ENCODE measurements around the gene UNC80.

Gene UNC80

GRCh38 chr2:209809256-209809655 is 37.6 kb downstream of the UNC80 start:
- DNase-seq (ENCODE audit: low read depth in 2 of 3, low spot score in 1 of 3): no peak

- DNase-seq (ENCODE audit: low read depth in 2 of 3, low spot score in 1 of 3): no peak
Measured at GRCh38 chr2:209817844-209818271, 46.2 kb downstream of the UNC80 start.

- DNase-seq (ENCODE audit: low read depth in 2 of 3, low spot score in 1 of 3): no peak
Measured at GRCh38 chr2:209818939-209819338, 47.3 kb downstream of the UNC80 start.

- DNase-seq (ENCODE audit: low read depth in 2 of 3, low spot score in 1 of 3): no peak
Measured at GRCh38 chr2:209821806-209822205, 50.2 kb downstream of the UNC80 start.

- no peak for DNase-seq (ENCODE audit: low read depth in 2 of 3, low spot score in 1 of 3)
Measured at GRCh38 chr2:209823484-209823883, 51.9 kb downstream of the UNC80 start.

GRCh38 chr2:209824391-209824790 is 52.8 kb downstream of the UNC80 start:
- DNase-seq (ENCODE audit: low read depth in 2 of 3, low spot score in 1 of 3): no peak

- no peak for DNase-seq (ENCODE audit: low read depth in 2 of 3, low spot score in 1 of 3)
Measured at GRCh38 chr2:209830722-209831465, 59.3 kb downstream of the UNC80 start.

- no peak for DNase-seq (ENCODE audit: low read depth in 2 of 3, low spot score in 1 of 3)
Measured at GRCh38 chr2:209834767-209835166, 63.1 kb downstream of the UNC80 start.

- no peak for DNase-seq (ENCODE audit: low read depth in 2 of 3, low spot score in 1 of 3)
Measured at GRCh38 chr2:209840434-209840833, 68.8 kb downstream of the UNC80 start.

GRCh38 chr2:209845666-209846065 is 74.0 kb downstream of the UNC80 start:
- DNase-seq (ENCODE audit: low read depth in 2 of 3, low spot score in 1 of 3): no peak

GRCh38 chr2:209864716-209865295 is 93.2 kb downstream of the UNC80 start:
- DNase-seq (ENCODE audit: low read depth in 2 of 3, low spot score in 1 of 3): no peak

GRCh38 chr2:209868271-209868994 is 96.8 kb downstream of the UNC80 start:
- DNase-seq (ENCODE audit: low read depth in 2 of 3, low spot score in 1 of 3): no peak

GRCh38 chr2:209870067-209870466 is 98.4 kb downstream of the UNC80 start:
- no peak for DNase-seq (ENCODE audit: low read depth in 2 of 3, low spot score in 1 of 3)

GRCh38 chr2:209872675-209873074 is 101.0 kb downstream of the UNC80 start:
- DNase-seq (ENCODE audit: low read depth in 2 of 3, low spot score in 1 of 3): no peak

- no peak for DNase-seq (ENCODE audit: low read depth in 2 of 3, low spot score in 1 of 3)
Measured at GRCh38 chr2:209875270-209875669, 103.6 kb downstream of the UNC80 start.

GRCh38 chr2:209876211-209876610 is 104.6 kb downstream of the UNC80 start:
- no peak for DNase-seq (ENCODE audit: low read depth in 2 of 3, low spot score in 1 of 3)

- no peak for DNase-seq (ENCODE audit: low read depth in 2 of 3, low spot score in 1 of 3)
Measured at GRCh38 chr2:209878701-209879100, 107.1 kb downstream of the UNC80 start.

- DNase-seq (ENCODE audit: low read depth in 2 of 3, low spot score in 1 of 3): no peak
Measured at GRCh38 chr2:209900638-209901037, 129.0 kb downstream of the UNC80 start.

- DNase-seq (ENCODE audit: low read depth in 2 of 3, low spot score in 1 of 3): no peak
Measured at GRCh38 chr2:209901172-209901571, 129.5 kb downstream of the UNC80 start.

- DNase-seq (ENCODE audit: low read depth in 2 of 3, low spot score in 1 of 3): no peak
Measured at GRCh38 chr2:209905691-209906090, 134.1 kb downstream of the UNC80 start.

GRCh38 chr2:209907746-209908145 is 136.1 kb downstream of the UNC80 start:
- DNase-seq (ENCODE audit: low read depth in 2 of 3, low spot score in 1 of 3): no peak

- no peak for DNase-seq (ENCODE audit: low read depth in 2 of 3, low spot score in 1 of 3)
Measured at GRCh38 chr2:209908511-209908910, 136.9 kb downstream of the UNC80 start.
